ENCODE results near the gene CDSN.
"Not testable (repeated sequence)": the region's sequence is repeated elsewhere in the genome, so short reads cannot be mapped to it uniquely, and the experiment has no call there.

The CDSN gene, protein sequence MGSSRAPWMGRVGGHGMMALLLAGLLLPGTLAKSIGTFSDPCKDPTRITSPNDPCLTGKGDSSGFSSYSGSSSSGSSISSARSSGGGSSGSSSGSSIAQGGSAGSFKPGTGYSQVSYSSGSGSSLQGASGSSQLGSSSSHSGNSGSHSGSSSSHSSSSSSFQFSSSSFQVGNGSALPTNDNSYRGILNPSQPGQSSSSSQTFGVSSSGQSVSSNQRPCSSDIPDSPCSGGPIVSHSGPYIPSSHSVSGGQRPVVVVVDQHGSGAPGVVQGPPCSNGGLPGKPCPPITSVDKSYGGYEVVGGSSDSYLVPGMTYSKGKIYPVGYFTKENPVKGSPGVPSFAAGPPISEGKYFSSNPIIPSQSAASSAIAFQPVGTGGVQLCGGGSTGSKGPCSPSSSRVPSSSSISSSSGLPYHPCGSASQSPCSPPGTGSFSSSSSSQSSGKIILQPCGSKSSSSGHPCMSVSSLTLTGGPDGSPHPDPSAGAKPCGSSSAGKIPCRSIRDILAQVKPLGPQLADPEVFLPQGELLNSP

GRCh38 chr6:31120151-31120915 is at the start of gene CDSN:
CDSN (minus strand) TSS chr6:31120446; CDS start chr6:31120419, 27 bp downstream.
- no peak for DNase-seq

- DNase-seq = no peak
Observed at GRCh38 chr6:31169123-31169857, 49.0 kb upstream of the CDSN start.

GRCh38 chr6:31168606-31169005 is 48.4 kb upstream of the CDSN start:
- DNase-seq = no peak

- no peak for DNase-seq
Observed at GRCh38 chr6:31165986-31166385, 45.7 kb upstream of the CDSN start.

- peak; percentile 29 for DNase-seq
Observed at GRCh38 chr6:31165064-31165832, 45.0 kb upstream of the CDSN start.

- not testable (repeated sequence) for DNase-seq
Observed at GRCh38 chr6:31164475-31165063, 44.3 kb upstream of the CDSN start.

DNA sequence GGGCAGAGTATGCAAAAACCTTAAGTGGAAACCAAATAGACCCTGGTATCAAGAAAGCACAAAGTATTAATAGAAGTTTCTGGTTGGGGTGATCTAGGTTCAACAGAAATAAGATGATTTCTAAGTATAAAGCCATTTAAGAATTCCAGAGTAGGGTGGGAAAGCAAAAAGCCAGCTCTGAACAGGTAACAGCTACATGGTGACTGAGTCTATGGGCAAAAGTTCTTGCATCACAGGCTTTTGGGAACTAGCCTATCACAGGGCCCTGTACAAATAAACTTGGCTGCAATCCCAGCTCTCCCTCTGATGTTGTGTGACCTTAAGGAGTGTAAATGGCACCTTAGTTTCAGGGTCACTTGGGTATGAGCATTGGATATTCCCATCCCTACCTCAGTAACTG is 43.7 kb upstream of the CDSN start:
- no peak for DNase-seq

DNA sequence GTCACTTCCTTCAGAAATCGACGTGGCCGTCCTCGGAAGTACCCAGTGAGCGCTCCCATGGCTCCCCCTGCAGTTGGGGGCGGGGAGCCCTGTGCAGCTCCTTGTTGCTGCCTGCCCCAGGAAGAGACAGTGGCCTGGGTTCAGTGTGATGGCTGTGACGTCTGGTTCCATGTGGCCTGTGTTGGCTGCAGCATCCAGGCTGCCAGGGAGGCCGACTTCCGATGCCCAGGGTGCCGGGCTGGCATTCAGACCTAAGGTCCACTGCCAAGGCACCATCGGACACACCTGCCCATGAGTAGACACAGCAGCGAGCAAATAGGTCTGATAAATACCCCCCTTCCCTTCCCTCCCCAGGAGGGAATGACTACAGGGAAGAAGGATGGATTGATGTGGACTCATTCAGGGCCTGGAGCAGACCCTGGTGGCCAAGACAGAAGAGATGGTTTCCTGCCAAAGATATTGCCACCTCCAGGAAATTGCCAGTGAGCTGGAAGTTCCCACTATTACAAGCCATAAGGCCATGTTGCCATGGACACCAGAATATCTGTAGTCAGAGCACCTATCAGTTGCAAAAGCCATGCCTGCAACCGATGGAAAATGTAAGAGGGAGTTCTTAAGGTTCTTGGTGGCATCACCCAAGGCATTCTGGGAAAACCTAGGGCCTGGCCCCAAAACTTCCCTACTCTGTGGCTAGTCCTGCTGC is 42.4 kb upstream of the CDSN start:
- DNase-seq = no peak

DNA sequence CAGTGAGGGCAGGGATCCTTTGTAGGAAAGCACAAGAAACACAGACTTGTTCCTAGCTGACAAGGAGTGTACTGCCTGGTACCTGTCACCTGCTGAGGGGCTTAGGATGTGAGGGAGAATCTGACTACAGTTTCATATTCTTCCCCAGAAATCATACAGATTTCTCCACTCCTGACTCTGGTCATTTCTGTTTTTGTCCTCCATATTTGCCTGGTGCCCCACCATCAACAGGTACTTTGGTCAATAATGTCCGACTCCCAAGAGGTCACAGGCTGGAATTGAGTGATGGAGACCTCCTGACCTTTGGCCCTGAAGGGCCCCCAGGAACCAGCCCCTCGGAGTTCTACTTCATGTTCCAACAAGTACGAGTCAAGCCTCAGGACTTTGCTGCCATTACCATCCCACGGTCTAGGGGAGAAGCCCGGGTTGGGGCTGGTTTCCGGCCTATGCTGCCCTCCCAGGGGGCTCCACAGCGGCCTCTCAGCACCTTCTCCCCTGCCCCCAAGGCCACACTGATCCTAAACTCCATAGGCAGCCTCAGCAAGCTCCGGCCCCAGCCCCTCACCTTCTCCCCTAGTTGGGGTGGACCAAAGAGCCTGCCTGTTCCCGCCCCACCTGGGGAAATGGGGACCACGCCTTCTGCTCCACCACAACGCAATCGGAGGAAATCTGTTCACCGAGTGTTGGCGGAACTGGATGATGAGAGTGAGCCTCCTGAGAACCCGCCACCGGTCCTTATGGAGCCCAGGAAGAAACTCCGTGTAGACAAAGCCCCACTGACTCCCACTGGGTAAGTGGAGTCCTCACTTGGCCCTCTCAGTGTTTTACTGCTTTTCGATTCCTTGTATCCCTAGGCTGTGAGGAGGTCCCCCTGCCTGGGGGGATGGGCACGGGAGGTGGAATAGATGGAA is 41.2 kb upstream of the CDSN start:
- no peak for DNase-seq

DNA sequence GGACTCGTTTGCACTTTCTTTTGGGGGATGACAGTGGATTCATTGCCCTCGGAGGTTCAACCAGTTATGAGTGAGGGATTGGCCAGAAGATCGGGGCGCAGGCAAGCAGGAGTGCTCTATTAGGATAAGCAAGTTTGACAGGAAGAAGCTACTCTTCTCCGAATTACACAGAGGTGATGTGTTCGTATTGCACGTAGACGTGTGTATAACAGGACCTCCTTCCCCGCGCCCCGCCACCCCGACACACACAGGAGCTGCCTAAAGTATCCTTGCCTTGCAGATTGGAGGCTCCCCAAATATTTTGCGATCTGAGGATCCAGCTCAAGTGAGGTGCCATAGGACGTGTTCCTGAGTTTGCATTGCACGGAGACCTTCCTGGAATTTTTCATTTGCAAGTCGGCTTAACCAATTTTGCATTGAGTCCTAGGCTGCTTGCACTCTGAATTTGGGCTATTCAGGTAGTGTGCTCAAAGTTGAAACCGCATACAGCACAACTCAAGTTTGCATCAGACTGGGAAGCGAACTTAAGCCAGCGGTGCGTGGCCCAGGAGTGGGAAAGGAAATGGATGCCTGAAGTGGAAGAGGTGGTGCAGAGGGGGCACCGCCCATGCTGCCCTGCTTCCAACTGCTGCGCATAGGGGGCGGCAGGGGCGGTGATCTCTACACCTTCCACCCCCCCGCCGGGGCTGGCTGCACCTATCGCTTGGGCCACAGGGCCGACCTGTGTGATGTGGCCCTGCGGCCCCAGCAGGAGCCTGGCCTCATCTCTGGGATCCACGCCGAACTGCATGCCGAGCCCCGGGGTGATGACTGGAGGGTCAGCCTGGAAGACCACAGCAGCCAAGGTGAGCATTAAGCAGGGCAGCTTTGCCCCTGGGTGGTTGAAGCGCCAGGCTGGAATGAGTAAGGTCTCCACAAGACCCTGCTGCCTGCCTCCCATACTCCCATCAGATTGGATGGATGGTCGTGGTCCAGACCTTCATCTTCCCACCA is 38.9 kb upstream of the CDSN start:
- peak; percentile 50 for DNase-seq

DNA sequence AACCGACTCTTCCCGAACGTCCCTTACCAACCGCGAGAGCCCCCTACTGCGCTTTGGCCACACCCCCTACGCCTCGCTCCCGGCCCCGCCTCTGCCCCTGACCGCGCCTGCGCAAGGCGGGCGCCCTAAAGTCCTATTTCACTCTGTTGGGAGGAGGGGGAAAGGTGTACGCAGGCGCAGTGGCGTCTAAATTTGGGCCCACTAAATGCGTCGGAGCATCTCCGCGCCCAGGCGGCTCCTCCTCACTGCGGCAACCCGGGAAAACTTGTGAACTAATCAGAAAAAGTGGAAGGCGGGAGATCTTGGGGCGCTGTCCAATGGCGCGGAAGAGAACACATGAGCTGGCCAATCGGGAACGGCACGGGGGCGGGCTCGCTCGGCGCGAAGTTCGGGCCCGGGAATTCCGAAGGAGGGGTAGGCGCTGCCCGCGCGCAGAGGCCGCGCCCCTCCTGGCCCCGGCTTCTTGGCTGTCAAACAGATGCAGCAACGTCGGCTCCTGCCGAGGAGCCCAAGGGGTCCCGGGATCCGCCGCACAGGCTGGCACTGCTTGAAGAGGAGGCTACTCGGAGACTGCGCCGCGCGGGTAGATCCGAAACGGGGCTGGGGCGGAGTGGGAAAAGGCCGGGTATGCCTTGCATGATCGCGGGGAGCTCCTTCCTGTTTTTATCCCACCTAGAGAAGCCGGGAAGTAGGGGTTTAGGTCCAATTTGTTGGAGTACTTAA is 38.1 kb upstream of the CDSN start, which contains the start of gene TCF19:
Gene TCF19 (plus strand): TSS at position 450 of the 723 bp plus-strand sequence. CDS start 881 bp downstream, outside the sequence.
- DNase-seq = peak; percentile 99

DNA sequence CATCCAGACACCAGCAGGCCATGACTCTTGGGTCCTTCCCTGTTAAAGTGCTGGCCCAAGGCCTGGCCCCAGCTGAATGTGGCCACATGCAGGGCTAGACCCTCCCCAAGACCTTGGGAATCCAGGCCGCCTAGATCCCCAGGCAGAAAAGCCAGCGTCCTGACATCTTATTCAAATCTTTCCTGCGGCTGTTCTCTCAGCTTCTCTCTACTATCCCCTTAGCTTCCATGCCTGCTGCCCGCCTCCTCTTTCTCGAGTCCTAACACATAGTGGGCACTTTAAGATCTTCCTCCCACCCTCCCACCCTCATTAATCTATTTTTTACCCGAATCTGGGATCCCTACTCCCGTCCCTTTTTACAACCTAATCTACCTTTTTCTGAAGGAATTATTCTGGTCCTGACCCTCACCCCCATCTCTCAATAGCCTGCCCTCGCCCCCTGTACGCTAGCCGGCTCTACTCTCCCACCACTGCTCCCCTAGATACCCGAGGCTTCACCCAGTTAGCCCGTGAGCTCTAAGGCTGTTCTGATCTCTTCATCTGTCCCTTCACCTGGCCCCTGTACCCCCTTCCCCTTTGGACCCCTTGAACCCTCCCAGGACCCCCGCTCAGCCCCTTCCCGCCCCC is 37.4 kb upstream of the CDSN start, which contains the start of gene CCHCR1:
Gene CCHCR1 (minus strand): TSS at position 290 of the 627 bp plus-strand sequence. CDS start 202 bp downstream, at position 88.
- no peak for DNase-seq

DNA sequence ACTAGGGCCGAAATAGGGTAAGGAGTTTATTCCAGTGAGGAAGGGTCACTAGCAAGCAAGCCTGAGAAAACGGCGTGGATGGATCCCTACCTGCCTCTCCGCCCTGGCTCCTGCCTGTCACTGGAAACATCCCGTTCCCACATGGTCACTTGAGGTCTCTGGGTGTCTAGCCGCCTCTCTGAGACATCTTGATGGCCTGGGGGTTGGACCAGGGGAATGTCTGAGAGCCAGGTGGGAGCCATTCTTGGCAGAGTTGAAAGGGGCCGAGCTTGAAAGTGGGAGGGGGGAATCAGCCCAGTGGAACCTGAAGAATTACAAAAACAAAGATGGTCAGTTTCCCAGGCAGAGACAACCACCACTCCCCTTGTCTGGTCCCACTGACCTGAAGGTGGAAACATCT is 36.4 kb upstream of the CDSN start:
- DNase-seq = no peak

GRCh38 chr6:31154436-31154835 is 34.2 kb upstream of the CDSN start:
- no peak for DNase-seq

DNA sequence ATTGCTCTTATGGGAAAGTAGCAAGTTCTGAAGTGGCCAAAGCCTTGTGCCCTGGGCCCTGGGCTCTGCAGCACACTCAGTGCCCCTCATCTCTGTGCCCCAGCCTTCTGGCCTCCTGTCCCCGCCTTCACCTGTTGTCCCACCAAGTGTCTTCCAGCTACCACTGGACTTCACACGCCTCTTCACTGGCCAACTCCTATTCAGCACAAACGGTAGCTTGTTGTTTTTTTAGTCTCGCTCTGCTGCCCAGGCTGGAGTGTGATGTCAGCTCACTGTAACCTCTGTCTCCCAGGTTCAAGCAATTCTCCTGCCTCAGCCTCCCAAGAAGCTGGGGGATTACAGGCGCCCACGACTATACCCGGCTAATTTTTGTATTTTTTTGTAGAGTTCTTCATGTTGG is 32.5 kb upstream of the CDSN start:
- no peak for DNase-seq

GRCh38 chr6:31149827-31150447 is 29.7 kb upstream of the CDSN start:
- no peak for DNase-seq

- no peak for DNase-seq
Observed at GRCh38 chr6:31145386-31145785, 25.1 kb upstream of the CDSN start.
